Superior temporal gyrus (tissue), 1 donor: ENCODE measurements around the gene CD200R1.

ENCODE experiments used
- DNase-seq: peaks from one replicate; pipeline ENCODE4 v3.0.0-alpha.2; 2016; ENCODE audit errors: extremely low spot score

CD200R1 gene

GRCh38 chr3:112974894-112975293, at the start of gene CD200R1:
Gene CD200R1, minus strand, starts transcription at chr3:112975103. Its CDS starts 246 bp downstream, at chr3:112974857.
- no peak for DNase-seq

DNA sequence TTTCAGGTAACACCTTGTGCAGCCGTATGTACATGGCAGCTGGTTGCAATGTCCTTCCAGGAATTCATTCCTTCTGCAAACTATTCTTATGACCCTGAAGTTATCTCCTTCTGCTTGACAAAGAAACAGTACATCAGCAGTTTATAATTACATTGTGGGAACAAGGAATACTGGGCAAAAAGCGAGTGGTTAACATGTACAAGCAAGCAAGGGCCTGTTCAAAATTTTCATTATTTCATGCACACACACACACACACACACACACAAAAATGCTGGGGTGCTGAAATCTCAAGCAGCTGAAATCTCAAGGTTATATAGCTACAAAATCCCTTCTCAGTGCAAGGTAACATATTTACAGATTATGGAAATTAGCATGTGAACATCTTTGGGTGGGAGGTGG, 46.6 kb upstream of the CD200R1 start:
- DNase-seq = no peak

DNA sequence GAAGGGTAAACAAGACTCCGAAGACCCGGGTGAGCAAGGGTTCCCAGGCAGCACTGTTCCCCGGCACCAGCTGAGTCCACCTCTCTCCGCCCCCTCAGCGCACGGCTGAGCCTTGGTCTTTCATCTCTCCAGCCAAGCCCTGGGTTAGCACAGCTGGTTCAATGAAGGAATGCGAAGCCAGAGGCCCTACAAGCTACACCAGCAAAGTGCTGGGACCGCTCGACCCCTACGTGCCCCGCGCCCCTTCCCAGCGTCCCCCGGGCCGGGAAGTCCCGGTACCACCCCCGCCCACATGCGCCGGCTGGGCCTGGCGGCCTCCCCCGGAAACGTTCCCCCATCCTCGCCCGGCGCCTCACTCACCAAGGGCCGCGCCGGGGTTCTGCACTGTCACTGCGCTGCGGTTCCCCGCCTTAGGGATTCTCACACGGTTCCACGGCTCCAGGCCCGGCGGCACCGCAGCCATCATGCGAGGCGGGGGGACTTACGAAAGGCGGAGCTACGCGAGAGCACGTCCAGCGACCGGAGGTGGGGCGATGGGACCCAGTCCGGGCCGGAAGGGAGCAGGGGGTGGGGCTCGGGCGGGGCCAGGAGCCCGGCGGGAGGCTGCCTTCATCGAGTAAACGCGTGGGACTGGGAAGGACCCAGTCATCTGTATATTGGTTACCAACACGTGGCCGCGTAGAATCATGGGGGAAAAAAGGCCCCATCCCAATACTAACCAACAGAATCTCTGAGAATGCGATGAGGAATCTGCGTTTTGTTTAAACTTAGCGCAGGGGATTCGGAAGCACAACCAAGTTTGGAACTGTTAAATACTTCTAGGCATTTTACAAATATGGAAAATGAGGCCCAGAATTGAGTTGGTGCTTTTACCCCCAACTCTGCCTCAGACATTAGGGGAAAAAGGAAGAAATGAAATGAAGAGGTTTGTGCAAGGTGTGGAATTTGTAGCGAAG, 44.6 kb upstream of the CD200R1 start:
- peak; percentile 90 for DNase-seq

- DNase-seq = peak; percentile 52
Measured at GRCh38 chr3:113018536-113019181, 43.8 kb upstream of the CD200R1 start.

- no peak for DNase-seq
Measured at GRCh38 chr3:113013593-113013992, 38.7 kb upstream of the CD200R1 start.

DNA sequence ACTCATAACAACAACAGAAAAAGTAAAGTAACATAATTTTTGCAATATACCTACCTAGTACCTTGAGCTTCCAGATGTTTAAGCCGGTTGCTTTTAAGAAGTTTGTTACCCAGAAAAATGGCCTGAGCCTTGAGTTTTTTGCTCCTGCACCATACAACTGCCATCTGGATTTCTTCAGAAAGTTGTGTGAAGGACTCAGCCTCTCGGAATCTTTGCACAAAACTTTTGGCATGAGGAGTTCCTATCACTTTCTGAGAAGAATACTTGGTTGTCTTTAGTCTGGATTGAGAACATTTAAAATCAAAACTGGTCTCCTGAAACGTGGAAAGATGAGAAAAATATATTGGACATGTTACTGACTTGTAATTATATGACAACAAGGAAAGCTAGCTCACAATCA, 33.2 kb upstream of the CD200R1 start:
- DNase-seq = no peak

DNA sequence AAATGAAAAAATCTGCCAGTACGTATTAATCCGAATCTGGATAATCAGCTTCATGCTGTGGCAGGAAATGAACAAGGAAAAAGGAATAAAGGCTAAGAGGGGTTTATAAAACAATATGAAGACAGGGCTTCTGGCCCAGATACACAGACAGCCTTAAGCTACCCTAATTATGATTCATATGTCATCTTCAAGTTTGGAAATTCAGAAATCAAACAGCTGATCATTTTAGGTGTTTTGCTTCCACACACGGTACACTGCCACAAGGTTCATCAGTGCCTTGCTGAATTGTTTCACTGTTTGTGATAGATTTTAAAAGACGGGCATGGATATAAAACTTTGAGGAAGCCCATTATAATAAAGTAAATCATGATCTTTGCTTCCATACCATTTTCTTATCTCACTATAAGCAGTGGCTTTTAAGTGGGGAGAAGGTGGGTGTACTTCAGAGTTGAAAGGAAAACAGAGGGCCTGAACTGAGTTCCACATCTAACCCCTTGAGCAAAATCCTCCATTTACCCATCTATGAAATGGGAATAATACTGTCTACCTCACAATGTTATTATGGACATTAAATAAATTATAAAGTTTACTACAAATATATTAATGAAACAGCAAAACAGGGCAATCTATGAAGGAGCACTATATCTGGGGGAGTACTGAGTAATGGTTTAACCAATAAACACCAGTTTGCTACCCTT, 31.6 kb upstream of the CD200R1 start:
- no peak for DNase-seq

DNA sequence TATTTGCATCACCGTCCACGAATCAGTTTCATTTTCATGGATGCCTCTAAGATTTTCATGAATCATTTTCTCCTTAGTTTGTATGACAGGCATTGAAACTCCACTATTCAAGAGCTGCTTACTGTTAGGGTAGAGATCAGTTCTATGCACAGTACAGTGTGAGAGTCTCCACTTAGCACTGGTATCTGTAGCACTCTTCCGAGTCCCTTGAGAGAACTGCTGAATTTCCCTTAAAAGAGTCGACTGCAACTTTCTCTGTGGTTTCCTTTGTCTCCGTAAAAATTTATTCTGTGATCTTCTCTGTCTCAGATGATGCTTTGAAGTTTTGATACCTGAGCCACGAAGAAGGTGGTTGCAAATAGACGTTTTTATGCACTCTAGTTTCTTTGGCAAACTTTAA, 30.7 kb upstream of the CD200R1 start:
- DNase-seq = no peak

GRCh38 chr3:113002679-113003078, 27.8 kb upstream of the CD200R1 start:
- DNase-seq = no peak

DNA sequence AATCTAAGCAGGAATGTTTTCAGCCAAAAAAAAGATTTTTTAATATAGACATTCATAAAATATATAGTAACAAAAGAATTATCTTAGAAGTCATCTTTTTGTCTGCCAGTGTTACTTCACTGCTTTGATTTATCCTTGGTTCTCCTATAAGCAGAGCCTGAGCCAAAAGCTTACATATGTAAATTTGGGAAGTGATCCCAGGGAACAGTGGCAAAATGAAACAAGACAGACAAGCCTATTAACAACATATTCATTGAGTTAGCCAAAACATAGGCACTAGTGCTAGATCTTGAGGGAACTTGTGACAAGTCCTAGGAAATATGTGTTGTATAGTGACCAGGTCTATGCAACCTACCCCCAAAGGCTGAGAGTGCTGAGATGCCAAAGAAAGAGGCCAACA, 27.1 kb upstream of the CD200R1 start:
- DNase-seq = no peak

DNA sequence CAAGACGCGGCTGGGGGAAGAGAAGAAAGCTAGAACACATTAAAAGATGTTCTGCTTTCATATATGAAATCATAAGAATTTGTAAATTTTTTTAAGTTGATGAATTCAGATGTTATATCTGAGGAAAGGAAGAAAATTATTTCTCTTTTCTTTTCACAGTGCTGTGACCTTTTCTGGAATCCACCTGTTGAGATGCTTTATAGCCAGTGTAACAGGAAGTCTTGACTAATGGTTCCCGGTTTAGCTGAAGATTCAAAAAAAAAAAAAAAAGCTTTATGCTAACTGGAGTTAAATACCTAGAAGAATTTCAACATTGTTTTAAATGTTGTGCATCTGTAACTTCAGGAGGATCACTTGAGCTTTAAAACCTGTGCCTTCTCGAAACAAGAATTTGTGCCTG, 25.8 kb upstream of the CD200R1 start:
- no peak for DNase-seq

DNA sequence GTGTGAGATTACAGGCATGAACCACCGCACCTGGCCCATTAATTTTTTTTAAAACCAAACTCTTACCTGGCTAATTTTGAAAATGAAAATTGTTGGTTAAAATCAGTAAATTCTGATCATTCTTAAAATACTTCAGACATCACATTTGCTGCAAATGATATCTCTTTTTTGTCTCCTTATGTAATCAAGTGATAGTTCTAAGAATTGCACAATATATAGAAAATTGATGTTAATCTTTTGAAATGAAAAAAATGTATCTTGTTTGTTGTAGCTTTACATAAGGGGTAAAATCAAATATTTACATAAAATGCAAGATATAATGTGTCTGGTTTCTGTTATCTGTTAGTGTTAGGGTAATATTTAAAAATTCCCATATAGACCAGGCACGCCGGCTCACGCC, 20.9 kb upstream of the CD200R1 start:
- no peak for DNase-seq

DNA sequence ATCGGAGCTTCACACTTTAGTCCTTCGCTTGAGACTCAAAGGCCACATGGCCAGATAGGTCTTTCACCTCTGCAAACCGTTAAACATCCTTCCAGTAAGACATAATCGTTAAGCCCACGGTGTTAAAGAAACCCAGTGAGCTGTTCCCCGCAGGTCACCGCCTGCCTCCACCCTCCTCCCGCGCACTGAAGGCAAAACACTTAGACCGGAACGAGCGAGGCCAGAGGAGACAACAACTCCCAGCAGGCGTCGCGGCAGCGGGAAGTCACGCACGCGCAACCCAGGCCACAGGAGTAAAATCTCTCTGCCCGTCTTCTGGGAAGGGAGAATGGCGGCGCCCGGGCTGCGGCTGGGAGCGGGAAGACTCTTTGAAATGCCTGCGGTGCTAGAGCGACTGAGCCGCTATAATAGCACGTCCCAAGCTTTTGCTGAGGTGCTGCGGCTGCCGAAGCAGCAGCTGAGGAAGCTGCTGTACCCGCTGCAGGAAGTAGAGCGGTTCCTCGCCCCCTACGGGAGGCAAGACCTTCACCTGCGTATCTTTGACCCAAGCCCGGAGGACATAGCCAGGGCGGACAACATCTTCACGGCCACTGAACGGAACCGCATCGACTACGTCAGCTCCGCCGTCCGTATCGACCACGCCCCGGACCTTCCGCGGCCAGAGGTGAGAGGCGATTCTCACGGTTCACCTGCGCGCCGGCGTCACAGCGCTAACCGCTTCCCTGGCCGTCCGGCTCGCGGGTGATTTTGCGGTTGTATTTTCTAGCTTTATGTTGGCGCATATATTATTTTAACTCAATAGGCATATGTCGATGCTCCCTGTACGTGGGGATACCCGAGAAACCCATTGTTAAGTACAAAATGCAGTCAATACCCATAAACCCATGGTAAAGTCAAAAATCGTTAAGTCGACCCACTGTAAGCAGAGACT, 16.0 kb upstream of the CD200R1 start, which contains the start of gene GTPBP8:
TSS of gene GTPBP8 (plus strand) at position 313 of the 931 bp plus-strand sequence. CDS start at position 329, 16 bp downstream.
- DNase-seq = peak; percentile 96

DNA sequence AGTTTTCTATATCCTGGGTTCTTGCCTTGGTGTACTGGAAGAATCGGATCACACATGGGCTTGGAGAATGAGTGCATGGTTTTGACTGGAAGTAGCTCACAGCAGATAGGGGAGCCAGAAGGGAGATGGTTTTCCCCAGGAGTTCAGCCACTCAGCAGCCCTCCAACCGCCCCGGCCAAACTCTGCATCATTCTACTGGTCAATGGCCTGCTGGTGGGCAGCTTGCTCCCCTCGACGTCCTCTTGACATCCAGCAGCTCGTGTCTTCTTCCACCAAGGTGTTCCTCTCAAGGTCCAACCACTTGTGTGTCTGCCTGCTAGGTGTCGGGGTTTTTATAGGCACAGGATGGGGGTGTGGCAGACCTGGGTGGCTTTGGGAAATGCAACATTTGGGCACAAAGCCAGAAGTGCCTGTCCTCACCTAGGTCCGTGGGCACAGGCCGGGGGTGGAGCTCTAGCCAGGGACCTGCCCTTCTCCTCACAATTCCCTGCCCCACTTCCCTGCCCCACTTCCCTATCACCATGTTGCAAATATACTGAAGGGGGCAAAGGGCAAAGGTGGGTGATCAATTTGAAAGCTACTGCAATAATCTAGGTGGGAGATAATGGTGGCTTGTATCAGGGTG, 12.9 kb upstream of the CD200R1 start:
- DNase-seq = no peak

DNA sequence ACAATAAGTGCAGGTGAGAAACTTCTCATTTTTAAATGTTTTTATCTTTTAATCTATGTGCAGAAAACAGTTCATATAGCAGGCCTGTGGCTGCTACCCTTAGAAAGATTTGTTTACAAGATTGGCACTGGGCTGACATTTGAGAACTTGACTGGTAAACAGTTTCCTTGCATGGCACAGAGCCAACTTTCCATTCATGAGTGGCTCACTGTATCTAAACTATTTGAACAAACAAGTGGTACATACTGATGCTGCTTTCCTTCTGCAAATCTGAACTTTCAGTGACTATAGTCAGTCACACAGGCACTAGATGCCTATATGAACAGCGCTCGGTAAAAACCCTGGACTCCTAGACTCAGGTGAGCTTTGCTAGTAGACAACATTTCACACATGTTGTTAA, 9.6 kb upstream of the CD200R1 start:
- no peak for DNase-seq

DNA sequence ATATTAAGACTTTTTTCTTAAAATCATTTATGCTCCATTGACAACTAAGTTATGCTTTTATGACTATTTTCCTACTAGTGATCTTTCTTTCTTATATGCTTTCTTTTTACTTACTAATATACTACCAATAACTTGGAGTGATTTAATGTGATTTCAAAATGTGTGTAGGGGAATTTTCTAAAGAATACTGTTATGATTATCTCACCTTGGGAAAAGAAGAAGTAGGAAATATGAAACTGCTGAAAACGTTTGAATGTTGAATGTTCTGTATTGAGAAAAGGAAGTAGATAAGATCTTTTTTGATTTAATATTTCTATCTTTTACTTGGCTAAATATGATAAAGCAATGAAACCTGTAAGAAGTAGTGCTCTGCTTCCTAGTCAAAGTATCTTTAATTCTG, 7.8 kb upstream of the CD200R1 start:
- DNase-seq = no peak

DNA sequence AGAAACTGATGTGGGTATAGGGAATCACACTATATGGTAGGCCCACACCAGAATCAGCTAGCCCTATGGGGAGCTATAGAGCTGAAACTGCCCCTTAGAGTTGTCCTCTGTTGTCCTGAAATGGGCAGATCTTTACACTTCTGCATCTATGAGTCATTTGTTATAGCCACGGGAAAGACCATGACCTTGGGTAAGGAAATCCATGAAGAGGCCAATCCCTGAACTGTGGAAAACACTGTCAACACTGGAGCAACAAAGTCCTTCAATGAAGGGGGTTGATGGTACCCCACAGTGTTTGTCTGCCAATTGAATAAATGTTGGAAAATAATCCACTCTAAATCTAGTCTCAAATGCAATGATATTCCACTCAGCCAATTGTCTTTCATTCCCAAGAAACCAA, 5.2 kb upstream of the CD200R1 start:
- no peak for DNase-seq

DNA sequence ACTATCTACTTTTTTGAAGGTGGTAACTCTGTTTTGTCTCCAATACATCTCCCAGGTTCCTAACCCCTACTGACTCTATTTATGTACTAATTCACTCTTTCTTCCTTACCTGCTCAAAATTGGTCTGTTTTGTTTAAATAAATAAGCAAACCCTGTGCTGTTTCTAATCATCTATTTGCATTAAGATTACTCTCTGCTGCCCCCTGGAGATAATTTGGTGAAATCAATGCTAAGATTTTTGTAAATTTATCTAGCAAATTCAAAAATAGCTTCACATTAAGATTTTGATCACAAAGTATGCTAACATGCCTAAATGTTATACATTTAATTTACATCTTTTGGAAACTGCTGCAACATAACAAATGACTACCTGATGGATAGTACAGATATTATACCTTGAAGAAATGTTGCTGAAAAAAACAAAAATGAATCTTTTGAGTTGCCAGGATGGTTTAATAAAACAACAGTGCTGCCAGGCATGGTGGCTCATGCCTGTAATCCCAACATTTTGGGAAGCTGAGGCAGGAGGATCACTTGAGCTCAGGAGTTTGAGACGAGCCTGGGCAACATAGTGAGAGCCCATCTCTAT, 4.4 kb upstream of the CD200R1 start:
- peak; percentile 79 for DNase-seq

DNA sequence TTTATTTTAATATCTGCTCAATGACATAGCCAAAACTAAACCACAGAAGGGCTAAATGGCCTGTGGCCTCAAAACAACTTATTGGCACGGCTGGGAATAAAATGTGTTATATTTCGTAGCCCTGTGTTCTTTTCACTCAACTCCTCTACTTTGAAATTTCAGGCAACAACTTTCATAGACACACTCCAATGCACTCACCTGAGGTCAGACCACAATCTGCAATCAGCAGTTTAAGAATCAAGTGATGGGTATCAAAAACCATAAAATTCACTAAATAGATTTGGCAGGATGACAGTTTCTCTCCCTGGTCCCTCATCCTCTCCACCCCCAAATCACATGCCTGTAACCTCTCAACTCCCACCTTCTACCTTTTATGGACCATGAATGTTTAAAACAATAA, 2.0 kb upstream of the CD200R1 start:
- DNase-seq = no peak

DNA sequence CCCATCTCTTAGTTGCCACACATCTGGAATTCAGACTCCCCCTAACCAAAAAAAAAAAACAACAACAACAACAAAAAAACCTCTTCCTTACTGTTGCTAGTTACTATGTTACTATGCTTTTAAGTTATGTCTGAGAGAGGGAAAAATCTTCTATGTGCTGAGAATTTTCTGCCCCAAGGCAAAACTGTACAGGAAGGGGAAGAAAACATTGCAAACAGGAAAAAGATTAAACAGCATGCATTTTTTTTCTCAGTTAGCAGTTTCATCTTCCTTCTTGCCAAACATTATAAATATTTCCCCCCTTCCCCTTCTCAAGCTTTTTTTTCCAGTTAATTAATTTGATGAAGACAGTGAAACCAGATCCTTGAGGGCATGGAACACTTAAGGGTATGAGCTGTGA, 1.1 kb upstream of the CD200R1 start:
- DNase-seq = no peak

GRCh38 chr3:112974178-112974517, 755 bp downstream of the CD200R1 start:
- no peak for DNase-seq
